GM12878 (cell line): Measurements from ENCODE around the gene TFDP1. TPM values are rescaled to one million over a fixed set of nuclear protein-coding genes. Genes with fewer than 3 reads are reported as not detected.
A peak's percentile ranks its signal among the peaks of the same experiment; 100 is the strongest.
"Not testable (repeated sequence)": the region's sequence is repeated elsewhere in the genome, so short reads cannot be mapped to it uniquely, and the experiment has no call there.

ENCODE experiments used
- ATAC-seq: fragments of 200-7000 bp; cut with Tn5 transposase; 3 replicates; pipeline ENCODE4 v1.9.1; 2020; ENCODE audit warnings: mild to moderate bottlenecking, moderate library complexity
- BruUV-seq: library from RNA; stranded (reverse); fragments of 400-500 nt; replicated peaks from 2 replicates; lab custom pipeline; 2021; lab: Mats Ljungman, UMichigan
- CTCF ChIA-PET: fragments of 300-600 bp; sonication (Branson Sonifier 250); formaldehyde crosslinking; extraction: SDS; loops from one replicate; lab custom pipeline; 2021; ENCODE audit warnings: inconsistent platforms; lab: Yijun Ruan, JAX
- POLR2A ChIA-PET: fragments of 350-600 bp; formaldehyde crosslinking; extraction: SDS; loops from one replicate; lab custom pipeline; 2021; ENCODE audit warnings: inconsistent platforms; lab: Charles Lee
- RAD21 ChIA-PET: fragments of 300-600 bp; sonication (Branson Sonifier 250); formaldehyde crosslinking; loops from one replicate; lab custom pipeline; 2023; ENCODE audit warnings: antibody characterized with exemption; ENCODE audit not compliant: unreplicated experiment; lab: Charles Lee
- SMC1A ChIA-PET: fragments of 300-600 bp; sonication (Branson Sonifier 250); formaldehyde crosslinking; loops from one replicate; lab custom pipeline; 2023; ENCODE audit not compliant: unreplicated experiment, uncharacterized antibody; lab: Charles Lee
- DNase-seq: peaks from one replicate; pipeline ENCODE4 v3.0.0-alpha.2; 2011; ENCODE audit warnings: low read depth, low spot score
- FAIRE-seq: peaks from 3 replicates; lab custom pipeline; 2011; peaks lifted over from hg19 to GRCh38; lab: Jason Lieb, UNC
- H2AFZ ChIP-seq: 2 replicates; pipeline ENCODE4 v1.6.0; 2011; ENCODE audit warnings: low read depth, low read length, control low read depth; ENCODE audit not compliant: control insufficient read depth
- H3K27ac ChIP-seq: 2 replicates; pipeline ENCODE4 v1.5.1; 2011; ENCODE audit warnings: control low read depth; ENCODE audit not compliant: control insufficient read depth, insufficient read depth
- H3K27me3 ChIP-seq, 2 experiments: replicated peaks in 1 of 2; 2 replicates each; pipeline versions ENCODE4 v1.6.0 to v1.6.1; 2011; ENCODE audit warnings: low read length in 1 of 2; ENCODE audit not compliant: control insufficient read depth in 2 of 2, insufficient read depth in 2 of 2
- H3K36me3 ChIP-seq, 2 experiments: 2 replicates each; pipeline ENCODE4 v1.5.1; 2011; ENCODE audit warnings: low read length in 1 of 2; ENCODE audit not compliant: control insufficient read depth in 2 of 2, insufficient read depth in 2 of 2
- H3K4me1 ChIP-seq: 2 replicates; pipeline ENCODE4 v1.6.1; 2011; ENCODE audit warnings: mild to moderate bottlenecking, low read length, moderate library complexity, mixed read lengths; ENCODE audit not compliant: control insufficient read depth, insufficient read depth
- H3K4me2 ChIP-seq: 2 replicates; pipeline ENCODE4 v1.6.0; 2011; ENCODE audit warnings: control low read depth; ENCODE audit not compliant: control insufficient read depth, insufficient read depth
- H3K4me3 ChIP-seq: fragments of 200-600 bp; sonication (generic); 2 replicates; pipeline ENCODE4 v1.5.1; 2016
- H3K79me2 ChIP-seq: 2 replicates; pipeline ENCODE4 v1.6.0; 2011; ENCODE audit warnings: low read length; ENCODE audit not compliant: control insufficient read depth, insufficient read depth
- H3K9ac ChIP-seq: 2 replicates; pipeline ENCODE4 v1.8.0; 2011; ENCODE audit warnings: low read length, control low read depth, mixed read lengths; ENCODE audit not compliant: control insufficient read depth, insufficient read depth
- H3K9me3 ChIP-seq: replicated peaks from 3 replicates; pipeline ENCODE4 v1.5.1; 2011; ENCODE audit warnings: mild to moderate bottlenecking, low read length; ENCODE audit not compliant: control insufficient read depth, insufficient read depth
- H4K20me1 ChIP-seq: 2 replicates; pipeline ENCODE4 v1.6.0; 2011; ENCODE audit not compliant: control insufficient read depth, insufficient read depth
- GATAD2B ChIP-seq: fragments of 450-650 bp; conservative IDR thresholded peaks from 2 replicates; pipeline ENCODE4 v1.6.1; 2017; ENCODE audit warnings: low read depth, mild to moderate bottlenecking, moderate library complexity
- HCFC1 ChIP-seq: fragments of 150-350 bp; IDR thresholded peaks from 2 replicates; pipeline ENCODE4 v1.6.1; 2014; ENCODE audit warnings: low read length
- KDM1A ChIP-seq: fragments of 200-600 bp; sonication (generic); IDR thresholded peaks from 2 replicates; pipeline ENCODE4 v1.6.1; 2016; ENCODE audit warnings: borderline replicate concordance
- NRF1 ChIP-seq: conservative IDR thresholded peaks from 2 replicates; pipeline ENCODE4 v1.6.1; 2011; ENCODE audit warnings: mild to moderate bottlenecking, low read depth, low read length, improper control_type of control experiment
- RELA ChIP-seq: fragments of 450-650 bp; IDR thresholded peaks from 2 replicates; pipeline ENCODE4 v1.8.0; 2014; ENCODE audit warnings: borderline replicate concordance; ENCODE audit not compliant: partially characterized antibody
- SRF ChIP-seq, 2 experiments: IDR thresholded peaks; 2 replicates each; pipeline ENCODE4 v1.6.1; 2011; ENCODE audit warnings: low read depth in 2 of 2, low read length in 2 of 2, mild to moderate bottlenecking in 1 of 2, moderate library complexity in 1 of 2
- ZNF274 ChIP-seq: IDR thresholded peaks from one replicate; pipeline ENCODE4 v1.8.0; 2011; ENCODE audit not compliant: insufficient read length, insufficient read depth
- WGBS: methylation state at CpG from one replicate; pipeline ENCODE4 v1.1.6; 2016; ENCODE audit warnings: low lambda C conversion rate; ENCODE audit not compliant: insufficient replicate concordance, insufficient coverage; ENCODE audit errors: missing lambda C conversion rate; 5-methylcytosine and 5-hydroxymethylcytosine counted together
- in situ Hi-C: fragments of 300-500 bp; cut with MboI; formaldehyde crosslinking; loops from 9 replicates; pipeline ENCODE4 v1.14.3; 2018; ENCODE audit warnings: mixed read lengths
- intact Hi-C: fragments of 100-400 bp; cut with micrococcal nuclease; formaldehyde crosslinking; loops from one replicate; pipeline ENCODE4 v1.14.2; 2022; ENCODE audit not compliant: unreplicated experiment
- polyA plus RNA-seq, 11 experiments: library from polyadenylated mRNA; depleted of rRNA in 4 of 11; unstranded in 6 of 11; stranded (reverse) in 5 of 11; fragments of >200 nt; fragmentation: Nextera tagmentation in 4 of 11; fragmentation: Illumina TruSeq in 1 of 11; extraction: Ambion mirVana in 4 of 11; extraction: Trizol in 1 of 11; gene quantifications; 1 replicate in 1 of 11; 2 replicates in 10 of 11; pipeline versions ENCODE4 v1.2.1 to v1.2.3, GENCODE V29; 2011 to 2016; ENCODE audit warnings: inconsistent platforms in 2 of 11, missing spikeins in 2 of 11, low read depth in 1 of 11
- total RNA-seq, 4 experiments: library from RNA; depleted of rRNA in 3 of 4; stranded (reverse); fragments of >200 nt in 3 of 4; fragmentation: Illumina TruSeq in 1 of 4; extraction: Trizol in 1 of 4; gene quantifications; 2 replicates each; pipeline versions ENCODE4 v1.2.1 to v1.2.3, GENCODE V29; 2013 to 2021
- TF ChIP-seq, protein P1 (sequence below): IDR thresholded peaks from 2 replicates; pipeline ENCODE4 v1.6.1; 2012; ENCODE audit warnings: low read length, inconsistent platforms
- TF ChIP-seq, protein P2 (sequence below): fragments of 450-650 bp; IDR thresholded peaks from 2 replicates; pipeline ENCODE4 v1.6.1; 2017; ENCODE audit warnings: mild to moderate bottlenecking

TFDP1 gene
- total and polyA plus RNA-seq, 10 of the 15 experiments (the other 5 are each of a cell fraction or from before 2014, with no cell fraction given) = 37.7 to 254 (median 119) TPM

DNA sequence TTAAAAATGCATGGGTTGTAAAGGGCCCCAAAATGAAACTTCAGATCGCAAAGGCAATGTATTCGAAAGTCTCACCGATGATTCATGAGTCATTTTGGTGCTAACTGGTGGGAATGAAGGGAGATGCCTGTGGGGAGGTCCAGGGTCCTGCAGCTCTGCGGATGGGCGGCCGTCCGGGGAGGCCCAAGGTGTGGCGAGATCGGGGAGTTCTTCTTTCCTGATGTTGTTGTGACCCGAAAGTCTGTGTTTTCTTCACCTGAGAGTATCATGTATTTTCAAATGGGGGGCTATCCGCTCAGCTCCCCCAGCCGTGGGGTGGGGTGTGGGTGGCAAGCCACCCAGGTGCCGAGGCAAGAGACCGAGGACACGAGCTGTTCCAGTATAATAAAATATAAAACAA lies 36.5 kb downstream of the TFDP1 start (continued):
- TF ChIP-seq RELA = no peak
- TF ChIP-seq ZNF274 = no peak
- no peak for TF ChIP-seq SRF (IDR thresholded peaks at IDR 0.05; ENCODE audit: low read depth in 2 of 2, low read length in 2 of 2)
- no peak for TF ChIP-seq NRF1
- TF ChIP-seq, protein P1, sequence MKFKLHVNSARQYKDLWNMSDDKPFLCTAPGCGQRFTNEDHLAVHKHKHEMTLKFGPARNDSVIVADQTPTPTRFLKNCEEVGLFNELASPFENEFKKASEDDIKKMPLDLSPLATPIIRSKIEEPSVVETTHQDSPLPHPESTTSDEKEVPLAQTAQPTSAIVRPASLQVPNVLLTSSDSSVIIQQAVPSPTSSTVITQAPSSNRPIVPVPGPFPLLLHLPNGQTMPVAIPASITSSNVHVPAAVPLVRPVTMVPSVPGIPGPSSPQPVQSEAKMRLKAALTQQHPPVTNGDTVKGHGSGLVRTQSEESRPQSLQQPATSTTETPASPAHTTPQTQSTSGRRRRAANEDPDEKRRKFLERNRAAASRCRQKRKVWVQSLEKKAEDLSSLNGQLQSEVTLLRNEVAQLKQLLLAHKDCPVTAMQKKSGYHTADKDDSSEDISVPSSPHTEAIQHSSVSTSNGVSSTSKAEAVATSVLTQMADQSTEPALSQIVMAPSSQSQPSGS = no peak
- TF ChIP-seq HCFC1 = no peak
- no peak for TF ChIP-seq KDM1A
- no peak for TF ChIP-seq GATAD2B

DNA sequence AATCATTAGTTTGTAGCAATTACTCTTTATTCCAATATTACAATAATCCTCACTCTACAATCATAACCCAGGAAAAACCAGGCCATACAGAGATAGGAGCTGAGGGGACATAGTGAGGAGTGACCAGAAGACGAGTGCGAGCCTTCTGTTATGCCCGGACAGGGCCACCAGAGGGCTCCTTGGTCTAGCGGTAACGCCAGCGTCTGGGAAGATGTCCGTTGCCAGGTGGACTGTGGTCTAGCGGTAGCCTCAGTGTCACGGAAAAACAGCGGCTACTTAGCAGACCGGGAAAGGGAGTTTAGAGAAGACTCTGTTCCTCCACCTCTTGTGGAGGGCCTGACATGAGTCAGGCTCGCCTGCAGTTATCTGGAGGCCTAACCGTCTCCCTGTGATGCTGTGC lies 36.9 kb downstream of the TFDP1 start:
- DNase-seq, H3K4me3 ChIP-seq, H2AFZ ChIP-seq, FAIRE-seq, H3K4me1 ChIP-seq, H3K4me2 ChIP-seq, H3K27me3 ChIP-seq, RAD21 ChIA-PET, H4K20me1 ChIP-seq, ATAC-seq, SMC1A ChIA-PET, BruUV-seq, in situ Hi-C loops, POLR2A ChIA-PET, H3K27ac ChIP-seq, intact Hi-C loops, H3K79me2 ChIP-seq, CTCF ChIA-PET, H3K9ac ChIP-seq, H3K9me3 ChIP-seq: not testable (repeated sequence)
- TF ChIP-seq, protein P2, sequence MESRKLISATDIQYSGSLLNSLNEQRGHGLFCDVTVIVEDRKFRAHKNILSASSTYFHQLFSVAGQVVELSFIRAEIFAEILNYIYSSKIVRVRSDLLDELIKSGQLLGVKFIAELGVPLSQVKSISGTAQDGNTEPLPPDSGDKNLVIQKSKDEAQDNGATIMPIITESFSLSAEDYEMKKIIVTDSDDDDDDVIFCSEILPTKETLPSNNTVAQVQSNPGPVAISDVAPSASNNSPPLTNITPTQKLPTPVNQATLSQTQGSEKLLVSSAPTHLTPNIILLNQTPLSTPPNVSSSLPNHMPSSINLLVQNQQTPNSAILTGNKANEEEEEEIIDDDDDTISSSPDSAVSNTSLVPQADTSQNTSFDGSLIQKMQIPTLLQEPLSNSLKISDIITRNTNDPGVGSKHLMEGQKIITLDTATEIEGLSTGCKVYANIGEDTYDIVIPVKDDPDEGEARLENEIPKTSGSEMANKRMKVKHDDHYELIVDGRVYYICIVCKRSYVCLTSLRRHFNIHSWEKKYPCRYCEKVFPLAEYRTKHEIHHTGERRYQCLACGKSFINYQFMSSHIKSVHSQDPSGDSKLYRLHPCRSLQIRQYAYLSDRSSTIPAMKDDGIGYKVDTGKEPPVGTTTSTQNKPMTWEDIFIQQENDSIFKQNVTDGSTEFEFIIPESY = peak; percentile 75; the same call in 1 of the 2 replicates
- H3K36me3 ChIP-seq = peaks cover 13 to 19% of the 10 kb centered on the region in 2 experiments; a peak in 3 of 4 replicates
- 97% methylated on average over 12 of the region's 13 CpGs for whole genome bisulfite sequencing

DNA sequence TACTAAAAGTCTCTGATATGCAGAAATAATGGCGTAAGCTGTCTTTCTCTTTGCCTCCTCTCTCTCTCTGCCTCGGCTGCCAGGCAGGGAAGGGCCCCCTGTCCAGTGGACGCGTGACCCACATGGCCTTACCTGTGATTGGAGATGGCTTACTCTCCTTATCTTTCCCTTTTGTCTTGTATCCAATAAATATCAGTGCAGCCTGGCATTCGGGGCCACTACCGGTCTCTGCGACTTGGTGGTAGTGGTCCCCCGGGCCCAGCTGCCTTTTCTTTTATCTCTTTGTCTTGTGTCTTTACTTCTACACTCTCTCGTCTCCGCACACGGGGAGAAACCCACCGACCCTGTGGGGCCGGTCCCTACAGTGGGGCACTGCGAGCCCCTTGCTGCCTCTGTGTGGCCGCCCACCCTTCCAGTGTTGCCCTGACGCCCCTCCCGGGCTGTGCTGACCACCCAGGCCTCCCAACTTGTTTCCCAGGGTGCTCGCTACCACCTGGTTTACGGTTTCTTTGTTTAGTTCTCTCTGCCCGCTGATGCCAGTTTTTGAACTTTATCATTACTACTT lies 37.5 kb downstream of the TFDP1 start:
- intact Hi-C loops, H4K20me1 ChIP-seq, RAD21 ChIA-PET, H3K27ac ChIP-seq, H3K9ac ChIP-seq, CTCF ChIA-PET, H3K9me3 ChIP-seq, H3K4me3 ChIP-seq, H3K79me2 ChIP-seq, POLR2A ChIA-PET, in situ Hi-C loops, H3K4me2 ChIP-seq, H2AFZ ChIP-seq, SMC1A ChIA-PET, FAIRE-seq, H3K4me1 ChIP-seq, ATAC-seq, BruUV-seq, H3K27me3 ChIP-seq, DNase-seq: not testable (repeated sequence)
- 100% methylated on average over 15 of the region's 20 CpGs for WGBS
- peaks cover 9 to 19% of the 10 kb centered on the region in 2 experiments; a peak in 3 of 4 replicates for H3K36me3 ChIP-seq
